ENCODE results near the gene EDA2R. TPM values are rescaled to one million over a fixed set of nuclear protein-coding genes. Genes with fewer than 3 reads are reported as not detected.

EDA2R gene
- total RNA-seq, 2 donors from 2014 or later: 7.0 to 8.5 TPM

- no peak for DNase-seq (ENCODE audit: low spot score)
- Histone ChIP-seq H3K36me3 (no peaks in the 10 kb centered on the region), H3K4me1 (ENCODE audit: control insufficient read depth in 1 of 2, low read depth in 2 of 2) (no peaks in the 10 kb centered on the region), H3K27ac (no peak overlapping the region), H3K27me3 (replicated peaks; ENCODE audit: insufficient read depth) (no peaks in the 10 kb centered on the region), H3K9me3 (no peaks in the 10 kb centered on the region), H3K4me3 (no peak overlapping the region)
- no peak for TF ChIP-seq CTCF (IDR thresholded peaks at IDR 0.05)
- no peak for ATAC-seq (ENCODE audit: insufficient number of reproducible peaks, low FRiP score, low read depth)
Observed at GRCh38 chrX:66676413-66676812, 37.5 kb upstream of the EDA2R start.

GRCh38 chrX:66675541-66675940 is 36.7 kb upstream of the EDA2R start:
- H3K9me3 ChIP-seq: no peaks in the 10 kb centered on the region
- H3K27me3 ChIP-seq (replicated peaks; ENCODE audit: insufficient read depth): no peaks in the 10 kb centered on the region
- ATAC-seq (ENCODE audit: insufficient number of reproducible peaks, low FRiP score, low read depth) (no peak), DNase-seq (ENCODE audit: low spot score) (no peak)
- H3K27ac ChIP-seq: no peak overlapping the region
- H3K4me3 ChIP-seq: no peak overlapping the region
- H3K4me1 ChIP-seq (ENCODE audit: control insufficient read depth in 1 of 2, low read depth in 2 of 2): no peaks in the 10 kb centered on the region
- no peaks in the 10 kb centered on the region for H3K36me3 ChIP-seq
- no peak for TF ChIP-seq CTCF (IDR thresholded peaks at IDR 0.05)

GRCh38 chrX:66674506-66674905 is 35.6 kb upstream of the EDA2R start:
- TF ChIP-seq CTCF (IDR thresholded peaks at IDR 0.05): no peak
- ATAC-seq (ENCODE audit: insufficient number of reproducible peaks, low FRiP score, low read depth) (no peak), DNase-seq (ENCODE audit: low spot score) (no peak)
- no peaks in the 10 kb centered on the region for H3K4me1 ChIP-seq (ENCODE audit: control insufficient read depth in 1 of 2, low read depth in 2 of 2)
- no peaks in the 10 kb centered on the region for H3K27me3 ChIP-seq (replicated peaks; ENCODE audit: insufficient read depth)
- no peaks in the 10 kb centered on the region for H3K9me3 ChIP-seq
- H3K36me3 ChIP-seq: no peaks in the 10 kb centered on the region
- no peak overlapping the region for H3K27ac ChIP-seq
- H3K4me3 ChIP-seq: no peak overlapping the region

GRCh38 chrX:66672106-66672505 is 33.2 kb upstream of the EDA2R start:
- ATAC-seq (ENCODE audit: insufficient number of reproducible peaks, low FRiP score, low read depth): no peak

GRCh38 chrX:66654411-66654810 is 15.5 kb upstream of the EDA2R start:
- Histone ChIP-seq H3K27me3 (replicated peaks; ENCODE audit: insufficient read depth) (no peaks in the 10 kb centered on the region), H3K36me3 (no peaks in the 10 kb centered on the region), H3K27ac (no peak overlapping the region), H3K4me1 (ENCODE audit: control insufficient read depth in 1 of 2, low read depth in 2 of 2) (no peaks in the 10 kb centered on the region), H3K4me3 (no peak overlapping the region), H3K9me3 (no peaks in the 10 kb centered on the region)
- ATAC-seq (ENCODE audit: insufficient number of reproducible peaks, low FRiP score, low read depth) (no peak), DNase-seq (ENCODE audit: low spot score) (no peak)
- no peak for TF ChIP-seq CTCF (IDR thresholded peaks at IDR 0.05)

More at GRCh38 chrX:66672106-66672505, 33.2 kb upstream of the EDA2R start:
- H3K4me1 ChIP-seq (ENCODE audit: control insufficient read depth in 1 of 2, low read depth in 2 of 2): no peaks in the 10 kb centered on the region
- H3K4me3 ChIP-seq: no peak overlapping the region
- no peak for TF ChIP-seq CTCF (IDR thresholded peaks at IDR 0.05)
- DNase-seq (ENCODE audit: low spot score): no peak
- no peaks in the 10 kb centered on the region for H3K27me3 ChIP-seq (replicated peaks; ENCODE audit: insufficient read depth)
- H3K9me3 ChIP-seq: no peaks in the 10 kb centered on the region
- no peak overlapping the region for H3K27ac ChIP-seq
- H3K36me3 ChIP-seq: no peaks in the 10 kb centered on the region
